Fibroblast of lung (primary cell): ENCODE data around the gene SCN7A. TPM values are rescaled to one million over a fixed set of nuclear protein-coding genes. Genes with fewer than 3 reads are reported as not detected.
A peak's percentile ranks its signal among the peaks of the same experiment; 100 is the strongest.

Source experiments
- DNase-seq, 2 donors: peaks; one replicate each; pipeline versions ENCODE4 v3.0.0 to v3.0.0-alpha.2; 2010; ENCODE audit warnings: low read depth in 2 of 2
- H2AFZ ChIP-seq: 2 replicates; pipeline ENCODE4 v1.5.1; 2012; ENCODE audit warnings: low read length, control low read depth, inconsistent platforms
- H3K27ac ChIP-seq: 2 replicates; pipeline ENCODE4 v1.5.1; 2011; ENCODE audit warnings: low read length, control low read depth; ENCODE audit not compliant: insufficient read depth
- H3K27me3 ChIP-seq: 2 replicates; pipeline ENCODE4 v1.5.1; 2011; ENCODE audit warnings: mild to moderate bottlenecking, low read length; ENCODE audit not compliant: control insufficient read depth, insufficient read depth
- H3K36me3 ChIP-seq: 2 replicates; pipeline ENCODE4 v1.5.1; 2011; ENCODE audit warnings: low read length; ENCODE audit not compliant: control insufficient read depth, insufficient read depth
- H3K4me1 ChIP-seq: 2 replicates; pipeline ENCODE4 v1.5.1; 2011; ENCODE audit warnings: low read length; ENCODE audit not compliant: control insufficient read depth, insufficient read depth; ENCODE audit errors: extremely low read depth
- H3K4me2 ChIP-seq: 2 replicates; pipeline ENCODE4 v1.5.1; 2011; ENCODE audit warnings: low read length, control low read depth; ENCODE audit not compliant: insufficient read depth; ENCODE audit errors: extremely low read depth
- H3K4me3 ChIP-seq, 4 experiments: fragments of 200-600 bp in 1 of 4; sonication (generic) in 1 of 4; replicated peaks in 1 of 4; 2 replicates each; pipeline ENCODE4 v1.5.1; 2011 to 2016; ENCODE audit warnings: low read length in 4 of 4, low read depth in 3 of 4, mild to moderate bottlenecking in 3 of 4, control low read depth in 2 of 4, inconsistent platforms in 1 of 4, mixed read lengths in 1 of 4; ENCODE audit not compliant: insufficient read depth in 1 of 4; ENCODE audit errors: control extremely low read depth in 1 of 4
- H3K79me2 ChIP-seq: 2 replicates; pipeline ENCODE4 v1.5.1; 2012; ENCODE audit warnings: mild to moderate bottlenecking, low read length, inconsistent platforms; ENCODE audit not compliant: control insufficient read depth, insufficient read depth
- H3K9ac ChIP-seq: 2 replicates; pipeline ENCODE4 v1.5.1; 2011; ENCODE audit warnings: mild to moderate bottlenecking, low read length, control low read depth; ENCODE audit not compliant: insufficient read depth
- H3K9me3 ChIP-seq: 2 replicates; pipeline ENCODE4 v1.5.1; 2012; ENCODE audit warnings: low read depth, low read length; ENCODE audit not compliant: control insufficient read depth, insufficient read depth
- H4K20me1 ChIP-seq: 2 replicates; pipeline ENCODE4 v1.5.1; 2011; ENCODE audit warnings: low read length; ENCODE audit not compliant: control insufficient read depth, insufficient read depth; ENCODE audit errors: extremely low read depth
- EZH2 ChIP-seq: IDR thresholded peaks from 2 replicates; pipeline ENCODE4 v1.5.1; 2012; ENCODE audit warnings: low read length, control low read depth, mild to moderate bottlenecking; ENCODE audit errors: missing control alignments
- polyA plus RNA-seq, 2 donors: library from polyadenylated mRNA; depleted of rRNA in 1 of 2; stranded (reverse) in 1 of 2; unstranded in 1 of 2; fragments of >200 nt; gene quantifications; 2 replicates each; pipeline ENCODE4 v1.2.1, GENCODE V29; 2011 to 2012; ENCODE audit warnings: missing spikeins in 1 of 2
- total RNA-seq: library from RNA; depleted of rRNA; stranded (reverse); fragments of >200 nt; gene quantifications from 2 replicates; pipeline ENCODE4 v1.2.1, GENCODE V29; 2014
- TF ChIP-seq, protein P1 (sequence below), 2 donors: IDR thresholded peaks in 1 of 2; conservative IDR thresholded peaks in 1 of 2; 1 replicate in 1 of 2; 2 replicates in 1 of 2; pipeline ENCODE4 v1.5.1; 2011 to 2012; ENCODE audit warnings: low read length in 2 of 2, control low read depth in 1 of 2, inconsistent platforms in 1 of 2, low read depth in 1 of 2, mild to moderate bottlenecking in 1 of 2

The SCN7A gene
- total and polyA plus RNA-seq, 2 donors (not counting 1 experiment from before 2014, with no cell fraction given), result 7.8 to 8.9 TPM

DNA sequence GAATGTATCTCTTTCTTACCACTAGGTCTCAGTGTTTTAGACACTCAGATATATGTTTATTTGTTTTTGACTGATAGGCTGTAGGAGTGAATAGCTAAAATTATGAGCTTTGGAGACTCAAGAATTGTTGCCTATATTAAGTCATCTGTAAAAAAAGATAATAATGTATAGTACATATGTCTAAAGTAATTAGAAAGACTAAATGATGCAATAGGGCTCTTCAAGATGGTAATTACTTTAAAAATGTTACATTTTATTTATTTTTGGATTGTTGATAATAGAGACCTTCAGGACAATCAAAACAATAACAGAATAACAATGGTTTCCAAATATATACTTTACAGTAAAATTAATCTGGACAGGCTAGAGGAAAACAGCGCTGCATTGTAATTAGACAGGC, 19.9 kb upstream of the SCN7A start:
- no peaks in the 10 kb centered on the region for H3K36me3 ChIP-seq
- TF ChIP-seq, protein P1, sequence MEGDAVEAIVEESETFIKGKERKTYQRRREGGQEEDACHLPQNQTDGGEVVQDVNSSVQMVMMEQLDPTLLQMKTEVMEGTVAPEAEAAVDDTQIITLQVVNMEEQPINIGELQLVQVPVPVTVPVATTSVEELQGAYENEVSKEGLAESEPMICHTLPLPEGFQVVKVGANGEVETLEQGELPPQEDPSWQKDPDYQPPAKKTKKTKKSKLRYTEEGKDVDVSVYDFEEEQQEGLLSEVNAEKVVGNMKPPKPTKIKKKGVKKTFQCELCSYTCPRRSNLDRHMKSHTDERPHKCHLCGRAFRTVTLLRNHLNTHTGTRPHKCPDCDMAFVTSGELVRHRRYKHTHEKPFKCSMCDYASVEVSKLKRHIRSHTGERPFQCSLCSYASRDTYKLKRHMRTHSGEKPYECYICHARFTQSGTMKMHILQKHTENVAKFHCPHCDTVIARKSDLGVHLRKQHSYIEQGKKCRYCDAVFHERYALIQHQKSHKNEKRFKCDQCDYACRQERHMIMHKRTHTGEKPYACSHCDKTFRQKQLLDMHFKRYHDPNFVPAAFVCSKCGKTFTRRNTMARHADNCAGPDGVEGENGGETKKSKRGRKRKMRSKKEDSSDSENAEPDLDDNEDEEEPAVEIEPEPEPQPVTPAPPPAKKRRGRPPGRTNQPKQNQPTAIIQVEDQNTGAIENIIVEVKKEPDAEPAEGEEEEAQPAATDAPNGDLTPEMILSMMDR (conservative IDR thresholded peaks at IDR 0.05 in 1 of 2, IDR thresholded peaks at IDR 0.05 in 1 of 2; ENCODE audit: low read depth in 1 of 2, low read length in 2 of 2), result no peak
- no peak overlapping the region for H3K4me3 ChIP-seq
- no peak overlapping the region for H3K9ac ChIP-seq
- no peaks in the 10 kb centered on the region for H4K20me1 ChIP-seq
- no peaks in the 10 kb centered on the region for H3K27me3 ChIP-seq
- H3K4me2 ChIP-seq, result no peak overlapping the region
- no peaks in the 10 kb centered on the region for H3K79me2 ChIP-seq
- no peak for DNase-seq
- no peaks in the 10 kb centered on the region for H3K4me1 ChIP-seq
- H2AFZ ChIP-seq, result no peak overlapping the region
- H3K27ac ChIP-seq, result no peak overlapping the region
- no peaks in the 10 kb centered on the region for H3K9me3 ChIP-seq

DNA sequence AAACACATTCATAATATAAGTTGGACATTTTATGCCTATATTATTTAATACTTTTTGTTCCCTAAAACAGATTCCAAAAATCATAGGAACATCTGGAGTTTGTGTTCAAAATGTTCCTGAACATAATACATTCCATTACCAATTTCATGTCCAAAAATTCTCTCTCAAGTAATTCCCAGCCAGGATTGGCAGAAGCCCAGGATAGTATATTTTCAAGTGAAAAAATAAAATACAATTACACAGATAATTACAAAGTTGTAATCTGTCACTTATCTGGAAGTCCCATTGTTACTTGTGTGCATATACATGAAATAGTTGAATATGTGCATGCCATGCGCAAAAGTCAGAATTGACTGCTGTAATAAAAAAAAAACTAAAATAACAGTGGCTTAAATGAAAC, 5.2 kb upstream of the SCN7A start:
- Histone ChIP-seq H3K4me2 (no peak overlapping the region), H3K79me2 (no peaks in the 10 kb centered on the region)
- TF ChIP-seq, protein P1 (conservative IDR thresholded peaks at IDR 0.05 in 1 of 2, IDR thresholded peaks at IDR 0.05 in 1 of 2; ENCODE audit: low read depth in 1 of 2, low read length in 2 of 2), result no peak
- TF ChIP-seq EZH2, result no peak

DNA sequence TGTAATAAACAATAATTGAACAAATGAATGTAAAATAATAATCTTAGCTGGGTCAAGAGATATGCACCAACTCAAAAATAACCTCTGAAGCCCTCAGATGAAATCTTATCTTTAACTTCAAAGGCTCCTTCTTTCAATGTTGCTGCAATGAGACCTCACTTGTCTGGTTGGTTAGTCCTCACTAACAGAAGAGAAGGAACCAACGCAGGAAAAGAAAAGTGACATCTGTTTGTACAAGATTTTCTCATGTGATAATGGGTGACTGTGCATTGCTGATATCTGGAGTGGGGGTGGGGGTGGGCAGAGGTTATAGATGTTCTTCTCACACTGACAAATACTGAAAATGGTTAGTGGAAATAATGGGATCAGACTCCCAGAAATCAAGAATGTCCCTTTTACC, 2.6 kb downstream of the SCN7A start:
- H3K9me3 ChIP-seq, result no peaks in the 10 kb centered on the region
- no peaks in the 10 kb centered on the region for H4K20me1 ChIP-seq
- peaks cover 3% of the 10 kb centered on the region for H3K4me1 ChIP-seq
- H3K27ac ChIP-seq, result no peak overlapping the region
- H3K4me3 ChIP-seq, result no peak overlapping the region
- no peaks in the 10 kb centered on the region for H3K36me3 ChIP-seq
- no peaks in the 10 kb centered on the region for H3K79me2 ChIP-seq
- no peak overlapping the region for H3K4me2 ChIP-seq
- H2AFZ ChIP-seq, result no peak overlapping the region
- H3K9ac ChIP-seq, result no peak overlapping the region
- no peak for DNase-seq
- no peak for TF ChIP-seq EZH2
- TF ChIP-seq, protein P1 (conservative IDR thresholded peaks at IDR 0.05 in 1 of 2, IDR thresholded peaks at IDR 0.05 in 1 of 2; ENCODE audit: low read depth in 1 of 2, low read length in 2 of 2), result no peak
- no peaks in the 10 kb centered on the region for H3K27me3 ChIP-seq

More for the DNA sequence above, 5.2 kb upstream of the SCN7A start:
- Histone ChIP-seq H2AFZ (no peak overlapping the region), H3K9ac (no peak overlapping the region), H3K27me3 (no peaks in the 10 kb centered on the region), H3K27ac (no peak overlapping the region), H3K9me3 (no peaks in the 10 kb centered on the region), H3K4me1 (peaks cover 3% of the 10 kb centered on the region), H3K4me3 (no peak overlapping the region), H3K36me3 (no peaks in the 10 kb centered on the region), H4K20me1 (no peaks in the 10 kb centered on the region)
- DNase-seq, result peak in 1 of 2 donors; percentile 40
